GM12891 (cell line): ENCODE measurements around the gene AKAP9.

Experiments used
- POLR2A ChIP-seq: IDR thresholded peaks from 2 replicates; pipeline ENCODE4 v1.6.1; 2011; ENCODE audit warnings: low read depth, low read length, control low read depth
- POLR2AphosphoS5 ChIP-seq: IDR thresholded peaks from 2 replicates; pipeline ENCODE4 v1.6.1; 2011; ENCODE audit warnings: low read depth, low read length, control low read depth
- POU2F2 ChIP-seq: IDR thresholded peaks from 2 replicates; pipeline ENCODE4 v1.6.1; 2011; ENCODE audit warnings: low read depth, mild to moderate bottlenecking, control low read depth, low read length, moderate library complexity
- SPI1 ChIP-seq: IDR thresholded peaks from 2 replicates; pipeline ENCODE4 v1.6.1; 2011; ENCODE audit warnings: low read depth, low read length, control low read depth
- TAF1 ChIP-seq: IDR thresholded peaks from 2 replicates; pipeline ENCODE4 v1.6.1; 2011; ENCODE audit warnings: low read depth, low read length, control low read depth

DNA sequence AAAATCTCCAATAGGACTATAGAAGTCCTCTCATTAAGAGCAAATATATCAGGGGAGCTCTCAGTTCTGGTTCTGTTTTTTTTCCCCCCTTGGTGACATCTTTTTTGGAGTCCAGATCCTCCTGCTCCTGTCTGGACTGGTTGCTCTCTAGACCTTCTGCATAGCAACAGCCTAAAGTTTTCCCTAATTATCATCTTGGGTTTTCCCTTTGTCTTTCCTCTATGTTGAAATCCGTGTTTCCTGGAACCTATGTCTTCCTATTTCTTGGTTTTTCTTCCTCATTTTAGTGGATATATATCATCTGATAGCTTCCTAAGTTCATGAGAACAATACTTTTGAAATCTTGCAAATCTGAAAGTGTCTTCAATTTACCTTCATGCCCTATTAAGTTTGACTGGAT lies 30.5 kb upstream of the AKAP9 start:
- TF ChIP-seq POLR2AphosphoS5 (no peak), POLR2A (no peak), SPI1 (no peak), TAF1 (no peak), POU2F2 (no peak)
